Neural crest cell (in vitro differentiated cells): Measurements from ENCODE around the gene CHD6. TPM values are rescaled to one million over a fixed set of nuclear protein-coding genes. Genes with fewer than 3 reads are reported as not detected.

Experiments
- DNase-seq: peaks from one replicate; pipeline ENCODE4 v3.0.0; 2021; ENCODE audit warnings: low read depth, mixed read lengths, low spot score
- H3K27ac Mint-ChIP-seq: one replicate; pipeline ENCODE4 v1.8.0; 2021; ENCODE audit warnings: mild to moderate bottlenecking, mixed read lengths; ENCODE audit not compliant: unreplicated experiment
- H3K27me3 Mint-ChIP-seq: 2 replicates; pipeline ENCODE4 v1.8.0; 2021; ENCODE audit warnings: low read depth, mild to moderate bottlenecking, mixed read lengths
- H3K36me3 Mint-ChIP-seq: 2 replicates; pipeline ENCODE4 v1.8.0; 2021; ENCODE audit warnings: low read depth, mild to moderate bottlenecking, mixed read lengths
- H3K4me1 Mint-ChIP-seq: 2 replicates; pipeline ENCODE4 v1.8.0; 2021; ENCODE audit warnings: mixed read lengths
- H3K4me3 Mint-ChIP-seq: one replicate; pipeline ENCODE4 v1.8.0; 2021; ENCODE audit warnings: mild to moderate bottlenecking, mixed read lengths
- H3K9me3 Mint-ChIP-seq: 2 replicates; pipeline ENCODE4 v1.8.0; 2021; ENCODE audit warnings: mixed read lengths
- CTCF ChIP-seq: fragments of 200-600 bp; sonication (generic); conservative IDR thresholded peaks from 2 replicates; pipeline ENCODE4 v1.5.0; 2021; ENCODE audit warnings: antibody characterized with exemption, mild to moderate bottlenecking
- total RNA-seq: library from RNA; stranded (reverse); gene quantifications from 2 replicates; pipeline ENCODE4 v1.2.1, GENCODE V29; 2021

CHD6 gene
- total RNA-seq, 1 donor from 2014 or later, result 51.2 TPM

DNA sequence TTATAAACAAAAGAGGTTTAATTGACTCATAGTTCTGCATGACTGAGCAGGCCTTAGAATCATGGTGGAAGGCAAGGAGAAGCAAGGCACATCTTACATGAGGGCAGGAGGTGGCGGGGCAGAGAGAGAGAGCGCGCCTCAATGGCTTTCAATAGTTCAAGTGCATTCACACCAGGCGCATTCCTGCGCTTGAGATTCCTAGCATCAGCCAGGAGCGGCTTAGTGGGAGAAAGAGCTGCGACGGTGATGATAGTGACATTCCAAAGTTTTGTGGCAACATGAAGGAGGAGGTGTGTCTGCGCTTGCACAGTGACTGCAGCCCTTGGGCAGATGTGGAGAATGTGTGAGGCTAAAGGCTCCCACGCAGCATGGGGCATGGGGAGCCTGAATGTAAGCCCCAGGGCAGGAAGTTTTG, 226.6 kb downstream of the CHD6 start:
- Mint-ChIP-seq H3K4me1 (peaks cover 57% of the 10 kb centered on the region), H3K27me3 (no peaks in the 10 kb centered on the region), H3K36me3 (no peaks in the 10 kb centered on the region), H3K27ac (peak overlapping the region; percentile 15), H3K4me3 (peak overlapping the region; percentile 5), H3K9me3 (no peaks in the 10 kb centered on the region)
- DNase-seq, result no peak
- no peak for TF ChIP-seq CTCF

- no peaks in the 10 kb centered on the region for H3K27me3 Mint-ChIP-seq
- no peaks in the 10 kb centered on the region for H3K9me3 Mint-ChIP-seq
- H3K4me3 Mint-ChIP-seq, result no peak overlapping the region
- H3K27ac Mint-ChIP-seq, result no peak overlapping the region
- TF ChIP-seq CTCF, result no peak
- H3K4me1 Mint-ChIP-seq, result peaks cover 50% of the 10 kb centered on the region
- H3K36me3 Mint-ChIP-seq, result no peaks in the 10 kb centered on the region
- no peak for DNase-seq
Observed at GRCh38 chr20:41390889-41391288, 227.3 kb downstream of the CHD6 start.

DNA sequence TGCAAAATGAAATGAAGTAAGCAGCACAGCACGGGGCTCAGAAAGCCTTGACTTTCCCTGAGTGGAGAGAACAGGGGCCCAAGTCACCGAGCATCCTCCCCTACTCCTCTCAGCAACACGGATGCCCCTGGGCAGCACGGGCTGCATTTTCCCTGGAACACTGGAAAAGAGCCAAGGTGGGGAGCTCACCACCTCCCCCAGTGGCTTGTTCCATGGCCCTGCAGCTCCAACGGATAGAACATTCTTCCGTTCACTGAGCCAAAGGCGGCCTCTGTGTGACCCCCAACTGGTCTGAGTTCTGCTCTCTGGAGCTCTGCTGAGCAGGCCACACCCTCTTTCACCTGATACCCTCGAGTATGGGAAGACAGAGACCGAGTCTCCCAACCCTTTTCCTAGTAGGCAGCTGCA, 230.7 kb downstream of the CHD6 start:
- Mint-ChIP-seq H3K36me3 (no peaks in the 10 kb centered on the region), H3K4me3 (no peak overlapping the region), H3K4me1 (peaks cover 26% of the 10 kb centered on the region), H3K27ac (no peak overlapping the region), H3K9me3 (no peaks in the 10 kb centered on the region), H3K27me3 (no peaks in the 10 kb centered on the region)
- no peak for DNase-seq
- no peak for TF ChIP-seq CTCF

GRCh38 chr20:41386502-41387427, 231.4 kb downstream of the CHD6 start:
- Mint-ChIP-seq H3K4me1 (peaks cover 19% of the 10 kb centered on the region), H3K36me3 (no peaks in the 10 kb centered on the region), H3K27ac (no peak overlapping the region), H3K4me3 (no peak overlapping the region), H3K9me3 (no peaks in the 10 kb centered on the region), H3K27me3 (no peaks in the 10 kb centered on the region)
- no peak for DNase-seq
- no peak for TF ChIP-seq CTCF

GRCh38 chr20:41382791-41383305, 235.3 kb downstream of the CHD6 start:
- Mint-ChIP-seq H3K27me3 (peaks cover 2% of the 10 kb centered on the region), H3K4me3 (no peak overlapping the region), H3K36me3 (no peaks in the 10 kb centered on the region), H3K27ac (no peak overlapping the region), H3K4me1 (peaks cover 4% of the 10 kb centered on the region), H3K9me3 (no peaks in the 10 kb centered on the region)
- no peak for DNase-seq
- no peak for TF ChIP-seq CTCF
